IMR-90 (cell line): ENCODE measurements around the gene PTK6. TPM values are rescaled to one million over a fixed set of nuclear protein-coding genes. Genes with fewer than 3 reads are reported as not detected.

ENCODE experiments used
- ATAC-seq: fragments of 200-7000 bp; cut with Tn5 transposase; 2 replicates; pipeline ENCODE4 v1.9.1; 2020; ENCODE audit warnings: low read depth, mild to moderate bottlenecking, moderate library complexity
- BruUV-seq: library from RNA; stranded (reverse); fragments of 400-500 nt; replicated peaks from 2 replicates; lab custom pipeline; 2021; lab: Mats Ljungman, UMichigan
- CTCF ChIA-PET: fragments of 300-600 bp; formaldehyde crosslinking; extraction: SDS; loops from one replicate; lab custom pipeline; 2021; ENCODE audit warnings: antibody characterized with exemption; lab: Yijun Ruan, JAX
- POLR2A ChIA-PET: fragments of 300-600 bp; sonication (Branson Sonifier 250); formaldehyde crosslinking; loops from one replicate; lab custom pipeline; 2022; ENCODE audit warnings: antibody characterized with exemption; ENCODE audit not compliant: unreplicated experiment; lab: Charles Lee
- DNase-seq: peaks from one replicate; pipeline ENCODE4 v3.0.0; 2013
- H2AFZ ChIP-seq: replicated peaks from 2 replicates; pipeline ENCODE3; 2013; ENCODE audit warnings: low read length, mild to moderate bottlenecking; ENCODE audit not compliant: poor library complexity
- H2AK5ac ChIP-seq: 2 replicates; pipeline ENCODE4 v1.6.1; 2013; ENCODE audit warnings: low read depth, low read length, inconsistent platforms
- H2AK9ac ChIP-seq: replicated peaks from 2 replicates; pipeline ENCODE3; 2013; ENCODE audit warnings: mild to moderate bottlenecking, low read depth, low read length, moderate library complexity; ENCODE audit not compliant: poor library complexity
- H2BK120ac ChIP-seq: 2 replicates; pipeline ENCODE4 v1.6.1; 2013; ENCODE audit warnings: low read depth, low read length, inconsistent platforms
- H2BK15ac ChIP-seq: 3 replicates; pipeline ENCODE4 v1.6.1; 2013; ENCODE audit warnings: low read depth, low read length, inconsistent platforms
- H2BK20ac ChIP-seq: 2 replicates; pipeline ENCODE4 v1.6.1; 2013; ENCODE audit warnings: low read depth, mild to moderate bottlenecking, inconsistent platforms, low read length, moderate library complexity
- H2BK5ac ChIP-seq: 2 replicates; pipeline ENCODE4 v1.6.1; 2013; ENCODE audit warnings: mild to moderate bottlenecking, low read depth, low read length, inconsistent platforms; ENCODE audit not compliant: poor library complexity, severe bottlenecking
- H3K14ac ChIP-seq: replicated peaks from 2 replicates; pipeline ENCODE4 v1.6.1; 2013; ENCODE audit warnings: low read depth, low read length, inconsistent platforms
- H3K18ac ChIP-seq: 2 replicates; pipeline ENCODE4 v1.6.1; 2013; ENCODE audit warnings: low read depth, low read length, control low read depth
- H3K23ac ChIP-seq: 2 replicates; pipeline ENCODE4 v1.6.1; 2013; ENCODE audit warnings: low read depth, low read length, inconsistent platforms
- H3K27ac ChIP-seq: 2 replicates; pipeline ENCODE4 v1.5.1; 2013; ENCODE audit warnings: mild to moderate bottlenecking, control low read depth, low read length; ENCODE audit not compliant: insufficient read depth
- H3K27me3 ChIP-seq: 2 replicates; pipeline ENCODE4 v1.6.1; 2013; ENCODE audit warnings: low read length; ENCODE audit not compliant: control insufficient read depth, insufficient read depth
- H3K36me3 ChIP-seq: 2 replicates; pipeline ENCODE4 v1.6.1; 2013; ENCODE audit warnings: low read length, mixed read lengths; ENCODE audit not compliant: control insufficient read depth, insufficient read depth
- H3K4ac ChIP-seq: 2 replicates; pipeline ENCODE4 v1.6.1; 2013; ENCODE audit warnings: low read depth, low read length, inconsistent platforms
- H3K4me1 ChIP-seq: 2 replicates; pipeline ENCODE4 v1.6.1; 2013; ENCODE audit warnings: low read length, mixed read lengths; ENCODE audit not compliant: control insufficient read depth, insufficient read depth
- H3K4me2 ChIP-seq: 2 replicates; pipeline ENCODE4 v1.6.1; 2013; ENCODE audit warnings: low read depth, mild to moderate bottlenecking, control low read depth, low read length, moderate library complexity
- H3K4me3 ChIP-seq: 2 replicates; pipeline ENCODE4 v1.5.1; 2013; ENCODE audit warnings: low read depth, mild to moderate bottlenecking, control low read depth, low read length, moderate library complexity; ENCODE audit not compliant: insufficient read depth
- H3K56ac ChIP-seq: 2 replicates; pipeline ENCODE4 v1.6.1; 2013; ENCODE audit warnings: low read length, inconsistent platforms; ENCODE audit not compliant: insufficient read depth; ENCODE audit errors: extremely low read depth
- H3K79me1 ChIP-seq, 2 experiments: 2 replicates each; pipeline ENCODE4 v1.6.1; 2013; ENCODE audit warnings: low read length in 2 of 2, inconsistent platforms in 1 of 2, low read depth in 1 of 2
- H3K9ac ChIP-seq: 2 replicates; pipeline ENCODE4 v1.6.1; 2013; ENCODE audit warnings: low read depth, low read length, control low read depth
- H3K9me1 ChIP-seq: 2 replicates; pipeline ENCODE4 v1.6.1; 2013; ENCODE audit warnings: low read length, inconsistent platforms; ENCODE audit not compliant: insufficient read depth
- H3K9me3 ChIP-seq: 2 replicates; pipeline ENCODE4 v1.6.1; 2013; ENCODE audit warnings: low read length; ENCODE audit not compliant: control insufficient read depth, insufficient read depth
- H4K20me1 ChIP-seq: 2 replicates; pipeline ENCODE4 v1.6.1; 2013; ENCODE audit warnings: low read length, inconsistent platforms; ENCODE audit not compliant: insufficient read depth
- H4K5ac ChIP-seq: 2 replicates; pipeline ENCODE4 v1.6.1; 2013; ENCODE audit warnings: mild to moderate bottlenecking, low read depth, low read length, control low read depth
- H4K8ac ChIP-seq, 2 experiments: 2 replicates each; pipeline ENCODE4 v1.6.1; 2013; ENCODE audit warnings: low read depth in 2 of 2, low read length in 2 of 2, control low read depth in 1 of 2, inconsistent platforms in 1 of 2
- H4K91ac ChIP-seq: 2 replicates; pipeline ENCODE4 v1.6.1; 2013; ENCODE audit warnings: low read depth, low read length, inconsistent platforms; ENCODE audit not compliant: insufficient read depth
- POLR2A ChIP-seq: IDR thresholded peaks from 2 replicates; pipeline ENCODE4 v1.6.1; 2012; ENCODE audit warnings: mild to moderate bottlenecking, low read depth, low read length
- RCOR1 ChIP-seq: IDR thresholded peaks from 2 replicates; pipeline ENCODE4 v1.6.1; 2012; ENCODE audit warnings: mild to moderate bottlenecking, low read length, improper control_type of control experiment; ENCODE audit not compliant: insufficient replicate concordance
- WGBS, 2 experiments: methylation state at CpG; one replicate each; pipeline versions ENCODE4 v1.1.5 to v1.1.7; 2013; ENCODE audit warnings: missing lambda C conversion rate in 2 of 2; ENCODE audit not compliant: insufficient read length in 1 of 2; ENCODE audit errors: extremely low coverage in 2 of 2; 5-methylcytosine and 5-hydroxymethylcytosine counted together
- dilution Hi-C: fragments of 300-500 bp; cut with HindIII; formaldehyde crosslinking; loops from one replicate; pipeline ENCODE4 v1.14.3; 2018; ENCODE audit warnings: low sequenced_read_pairs; ENCODE audit not compliant: unreplicated experiment
- in situ Hi-C: fragments of 300-500 bp; cut with MboI; formaldehyde crosslinking; loops from 3 replicates; pipeline ENCODE4 v1.14.3; 2019; ENCODE audit warnings: low sequenced_read_pairs, inconsistent platforms, mixed read lengths
- intact Hi-C: fragments of 100-400 bp; cut with micrococcal nuclease; formaldehyde crosslinking; loops from 2 replicates; pipeline ENCODE4 v1.10.0; 2022
- polyA plus RNA-seq, 3 experiments: library from polyadenylated mRNA; depleted of rRNA; stranded (reverse); fragments of >200 nt; gene quantifications; 2 replicates each; pipeline ENCODE4 v1.2.3, GENCODE V29; 2012; ENCODE audit warnings: low replicate concordance in 1 of 3
- total RNA-seq: library from RNA; depleted of rRNA; stranded (reverse); fragments of >200 nt; gene quantifications from 2 replicates; pipeline ENCODE4 v1.2.3, GENCODE V29; 2012

PTK6 gene
- total and polyA plus RNA-seq, 2 of the 4 experiments (the other 2 are of a cell fraction): not detected

DNA sequence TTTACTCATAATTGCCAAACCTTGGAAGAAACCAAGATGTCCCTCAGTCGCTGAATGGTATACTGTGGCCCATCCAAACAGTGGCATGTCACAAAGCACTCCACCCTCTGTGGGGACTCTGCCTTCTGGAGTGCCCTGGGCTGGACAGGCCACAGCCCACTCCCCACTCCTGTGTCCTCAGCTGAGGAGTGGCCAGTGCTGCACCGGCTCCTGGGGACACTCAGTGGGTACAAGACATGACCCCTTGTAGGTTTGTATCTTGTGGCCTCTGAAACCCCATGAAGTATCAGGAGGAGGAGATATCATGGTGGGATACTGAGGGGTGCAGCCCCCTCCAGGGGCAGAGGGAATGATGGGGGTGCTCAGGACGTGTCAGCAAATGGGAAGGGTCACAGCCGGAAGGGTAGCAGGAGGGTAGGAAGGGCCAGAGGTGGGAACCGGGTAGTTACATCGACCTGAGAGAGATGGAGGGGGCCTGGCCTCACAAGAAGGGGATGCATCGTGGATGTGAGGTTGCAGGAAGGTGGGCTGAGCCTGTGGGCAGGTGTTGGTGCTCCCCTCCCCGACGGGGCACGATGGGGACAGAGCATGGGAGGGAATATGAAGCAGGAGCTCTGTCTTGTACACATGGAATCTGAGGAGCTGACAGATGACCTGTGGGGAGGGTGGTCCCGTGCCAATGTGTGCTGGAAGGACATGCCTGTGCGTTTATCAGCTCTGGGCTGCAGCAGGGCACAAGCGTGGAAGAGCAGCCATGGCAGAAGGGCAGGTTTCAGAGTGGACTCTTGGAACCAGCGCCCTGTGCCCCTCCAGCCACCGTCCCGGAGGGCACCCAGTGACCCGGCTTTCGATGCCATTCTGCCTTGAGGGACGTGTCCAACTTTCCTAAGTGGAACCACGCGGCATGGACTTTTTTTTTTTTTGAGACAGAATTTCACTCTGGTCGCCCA lies 48.7 kb upstream of the PTK6 start:
- H3K9me3 ChIP-seq: no peaks in the 10 kb centered on the region
- no peaks in the 10 kb centered on the region; the same call in none of the 2 replicates for H4K20me1 ChIP-seq
- ChIA-PET CTCF (no interaction called here), POLR2A (no interaction called here)
- TF ChIP-seq POLR2A: no peak
- no peak for TF ChIP-seq RCOR1
- no peak overlapping the region for H4K91ac ChIP-seq
- H4K8ac ChIP-seq: no peak overlapping the region
- ATAC-seq (no peak), DNase-seq (no peak)
- H3K4me2 ChIP-seq: no peak overlapping the region
- H3K14ac ChIP-seq: no peak overlapping the region
- no peak overlapping the region for H2BK20ac ChIP-seq
- no peak overlapping the region for H2AFZ ChIP-seq
- H3K18ac ChIP-seq: no peak overlapping the region
- no peak overlapping the region for H2BK5ac ChIP-seq
- H2BK120ac ChIP-seq: no peak overlapping the region
- H3K56ac ChIP-seq: no peak overlapping the region
- intact Hi-C loops (no loop called here), in situ Hi-C loops (no loop called here), dilution Hi-C loops (no loop called here)
- no peak overlapping the region for H4K5ac ChIP-seq
- no peak overlapping the region for H3K27ac ChIP-seq
- no TSS peak for BruUV-seq
- H2AK5ac ChIP-seq: no peak overlapping the region
- H2BK15ac ChIP-seq: no peak overlapping the region
- peaks cover 21% of the 10 kb centered on the region for H3K36me3 ChIP-seq
- peaks cover 2% of the 10 kb centered on the region; the same call in 1 of the 2 replicates for H3K9me1 ChIP-seq
- H3K79me1 ChIP-seq: peaks cover 0 to under 1% of the 10 kb centered on the region in 2 experiments; a peak in 1 of 4 replicates
- no peak overlapping the region for H3K23ac ChIP-seq
- H2AK9ac ChIP-seq: no peak overlapping the region
- no peaks in the 10 kb centered on the region for H3K4me1 ChIP-seq
- H3K27me3 ChIP-seq: no peaks in the 10 kb centered on the region
- H3K9ac ChIP-seq: no peak overlapping the region
- no peak overlapping the region for H3K4ac ChIP-seq
- WGBS, 2 experiments: 94% methylated on average over 6 of the region's 22 CpGs; no CpG with 5 or more reads in 1 of the 2 experiments
- no peak overlapping the region for H3K4me3 ChIP-seq
